Body of pancreas (tissue), 4 donors: Measurements from ENCODE around the gene ARHGEF28.

Experiments used
- CTCF ChIP-seq, 7 experiments: fragments of 450-650 bp in 4 of 7; fragments of 200-600 bp in 3 of 7; sonication (generic) in 3 of 7; IDR thresholded peaks; one replicate each; pipeline ENCODE4 v1.5.1; 2016 to 2019; ENCODE audit warnings: antibody characterized with exemption in 7 of 7
- POLR2A ChIP-seq, 3 donors: fragments of 450-650 bp; IDR thresholded peaks; one replicate each; pipeline ENCODE4 v1.6.1; 2016; ENCODE audit warnings: antibody characterized with exemption in 3 of 3, mild to moderate bottlenecking in 2 of 3

- no peak for TF ChIP-seq CTCF (IDR thresholded peaks at IDR 0.05)
- no peak for TF ChIP-seq POLR2A (IDR thresholded peaks at IDR 0.05)
These were observed 46.1 kb downstream of the ARHGEF28 start for GRCh38 chr5:73672132-73672531.
